Endothelial cell of umbilical vein (primary cell): Measurements from ENCODE around the gene UBQLNL. TPM values are rescaled to one million over a fixed set of nuclear protein-coding genes. Genes with fewer than 3 reads are reported as not detected.

ENCODE experiments used
- BruUV-seq: library from RNA; stranded (reverse); fragments of 400-500 nt; replicated peaks from 2 replicates; lab custom pipeline; 2021; lab: Mats Ljungman, UMichigan
- CTCF ChIA-PET: fragments of 300-600, 350-600 bp; sonication (Branson Sonifier 250); formaldehyde crosslinking; loops from one replicate; lab custom pipeline; 2021; ENCODE audit warnings: antibody characterized with exemption, inconsistent platforms; lab: Charles Lee
- POLR2A ChIA-PET: fragments of 300-600, 350-600 bp; sonication (Branson Sonifier 250); formaldehyde crosslinking; loops from one replicate; lab custom pipeline; 2021; ENCODE audit warnings: antibody characterized with exemption, inconsistent platforms; lab: Charles Lee
- DNase-seq: peaks from one replicate; pipeline ENCODE4 v3.0.0-alpha.2; 2011; ENCODE audit warnings: low read depth, low spot score
- FAIRE-seq: peaks from 2 replicates; lab custom pipeline; 2011; peaks lifted over from hg19 to GRCh38; lab: Jason Lieb, UNC
- H2AFZ ChIP-seq: 2 replicates; pipeline ENCODE4 v1.6.0; 2012; ENCODE audit warnings: low read depth, low read length, control low read depth, inconsistent platforms
- H3K27ac ChIP-seq: 2 replicates; pipeline ENCODE4 v1.5.1; 2011; ENCODE audit warnings: low read depth, mild to moderate bottlenecking, control low read depth, low read length, moderate library complexity; ENCODE audit not compliant: insufficient read depth
- H3K27me3 ChIP-seq, 2 experiments: 2 replicates each; pipeline versions ENCODE4 v1.6.0 to v1.6.1; 2011; ENCODE audit warnings: low read length in 2 of 2, mixed read lengths in 1 of 2; ENCODE audit not compliant: control insufficient read depth in 2 of 2, insufficient read depth in 2 of 2
- H3K36me3 ChIP-seq, 2 experiments: 2 replicates in 1 of 2; 3 replicates in 1 of 2; pipeline ENCODE4 v1.5.1; 2011; ENCODE audit warnings: low read length in 2 of 2, mild to moderate bottlenecking in 1 of 2, moderate library complexity in 1 of 2; ENCODE audit not compliant: control insufficient read depth in 2 of 2, insufficient read depth in 2 of 2; ENCODE audit errors: extremely low read depth in 1 of 2
- H3K4me1 ChIP-seq: 3 replicates; pipeline ENCODE4 v1.5.1; 2011; ENCODE audit warnings: mild to moderate bottlenecking, low read length; ENCODE audit not compliant: control insufficient read depth, insufficient read depth; ENCODE audit errors: extremely low read depth
- H3K4me2 ChIP-seq: 2 replicates; pipeline ENCODE4 v1.6.1; 2011; ENCODE audit warnings: low read length, control low read depth, mixed read lengths; ENCODE audit not compliant: insufficient read depth
- H3K4me3 ChIP-seq, 3 experiments: fragments of 200-600 bp in 1 of 3; sonication (generic), shearing (Covaris generic) in 1 of 3; replicated peaks in 1 of 3; 2 replicates each; pipeline ENCODE4 v1.5.1; 2011 to 2016; ENCODE audit warnings: control low read depth in 3 of 3, low read length in 3 of 3, mild to moderate bottlenecking in 2 of 3, inconsistent platforms in 1 of 3, low read depth in 1 of 3, moderate library complexity in 1 of 3; ENCODE audit not compliant: insufficient read depth in 1 of 3
- H3K79me2 ChIP-seq: 2 replicates; pipeline ENCODE4 v1.6.0; 2012; ENCODE audit warnings: low read length, inconsistent platforms; ENCODE audit not compliant: control insufficient read depth, insufficient read depth
- H3K9ac ChIP-seq: replicated peaks from 2 replicates; pipeline ENCODE3; 2011; ENCODE audit warnings: low read length, control low read depth; ENCODE audit not compliant: insufficient read depth; ENCODE audit errors: extremely low read depth
- H3K9me1 ChIP-seq: replicated peaks from 3 replicates; pipeline ENCODE4 v1.6.0; 2011; ENCODE audit warnings: mild to moderate bottlenecking, low read length; ENCODE audit not compliant: control insufficient read depth, insufficient read depth; ENCODE audit errors: extremely low read depth
- H3K9me3 ChIP-seq: replicated peaks from 2 replicates; pipeline ENCODE4 v1.5.1; 2012; ENCODE audit warnings: low read length, inconsistent platforms; ENCODE audit not compliant: control insufficient read depth, insufficient read depth
- H4K20me1 ChIP-seq: replicated peaks from 2 replicates; pipeline ENCODE3; 2011; ENCODE audit warnings: mild to moderate bottlenecking, low read length; ENCODE audit not compliant: control insufficient read depth, insufficient read depth; ENCODE audit errors: extremely low read depth
- CTCF ChIP-seq, 2 donors: IDR thresholded peaks; 1 replicate in 1 of 2; 2 replicates in 1 of 2; pipeline ENCODE4 v1.5.1; 2011; ENCODE audit warnings: low read length in 2 of 2, mild to moderate bottlenecking in 2 of 2, moderate library complexity in 2 of 2, control low read depth in 1 of 2, inconsistent platforms in 1 of 2, low read depth in 1 of 2; ENCODE audit not compliant: insufficient read depth in 1 of 2; ENCODE audit errors: extremely low read depth in 1 of 2
- FOS ChIP-seq: IDR thresholded peaks from 2 replicates; pipeline ENCODE4 v1.6.1; 2011; ENCODE audit warnings: mild to moderate bottlenecking, low read length, moderate library complexity, borderline replicate concordance; ENCODE audit not compliant: insufficient read depth
- GATA2 ChIP-seq: IDR thresholded peaks from 2 replicates; pipeline ENCODE4 v1.7.0; 2011; ENCODE audit warnings: low read depth, mild to moderate bottlenecking, moderate library complexity, mixed read lengths, low read length; ENCODE audit not compliant: insufficient read length, insufficient read depth
- JUN ChIP-seq: IDR thresholded peaks from 2 replicates; pipeline ENCODE4 v1.6.1; 2011; ENCODE audit warnings: borderline replicate concordance, low read depth; ENCODE audit not compliant: insufficient read length, insufficient read depth
- MAX ChIP-seq: IDR thresholded peaks from 2 replicates; pipeline ENCODE4 v1.6.1; 2011; ENCODE audit not compliant: insufficient read depth, insufficient read length
- MYC ChIP-seq: IDR thresholded peaks from one replicate; pipeline ENCODE4 v1.6.1; 2011; ENCODE audit warnings: mild to moderate bottlenecking, low read depth, low read length
- POLR2A ChIP-seq: IDR thresholded peaks from 2 replicates; pipeline ENCODE4 v1.6.1; 2012; ENCODE audit warnings: low read depth, mild to moderate bottlenecking, control low read depth, low read length
- POLR2AphosphoS5 ChIP-seq: IDR thresholded peaks from 2 replicates; pipeline ENCODE4 v1.6.1; 2012; ENCODE audit warnings: low read depth, mild to moderate bottlenecking, control low read depth, low read length, moderate library complexity; ENCODE audit not compliant: insufficient read depth
- dilution Hi-C: fragments of 300-500 bp; cut with MboI; formaldehyde crosslinking; loops from one replicate; pipeline ENCODE4 v1.15.0; 2019; ENCODE audit warnings: low sequenced_read_pairs; ENCODE audit not compliant: extremely low pct_ligation_motif_present
- intact Hi-C: fragments of 100-400 bp; cut with micrococcal nuclease; formaldehyde crosslinking; loops from one replicate; pipeline ENCODE4 v1.10.0; 2022
- polyA plus RNA-seq, 4 experiments: library from polyadenylated mRNA; depleted of rRNA in 3 of 4; stranded (reverse) in 3 of 4; unstranded in 1 of 4; fragments of >200 nt; gene quantifications; 2 replicates each; pipeline versions ENCODE4 v1.2.1 to v1.2.3, GENCODE V29; 2011 to 2012; ENCODE audit warnings: missing spikeins in 1 of 4
- total RNA-seq: library from RNA; stranded (reverse); gene quantifications from 2 replicates; pipeline ENCODE4 v1.2.3, GENCODE V29; 2021

Gene UBQLNL
- total and polyA plus RNA-seq, 2 donors (not counting 3 experiments of a cell fraction or from before 2014, with no cell fraction given): 0.33 to 0.48 TPM

- no peaks in the 10 kb centered on the region for H3K36me3 ChIP-seq
- H3K27me3 ChIP-seq: no peaks in the 10 kb centered on the region
- H2AFZ ChIP-seq: no peak overlapping the region
- intact Hi-C loops (no loop called here), dilution Hi-C loops (no loop called here)
- H3K9me1 ChIP-seq: no peaks in the 10 kb centered on the region
- no peaks in the 10 kb centered on the region for H4K20me1 ChIP-seq
- H3K4me3 ChIP-seq: no peak overlapping the region
- H3K79me2 ChIP-seq: no peaks in the 10 kb centered on the region
- no peak overlapping the region for H3K9ac ChIP-seq
- BruUV-seq: no TSS peak
- DNase-seq (no peak), FAIRE-seq (no peak)
- H3K4me2 ChIP-seq: no peak overlapping the region
- no peaks in the 10 kb centered on the region for H3K9me3 ChIP-seq
- H3K4me1 ChIP-seq: no peaks in the 10 kb centered on the region
- ChIA-PET POLR2A (no interaction called here), CTCF (interaction anchor here (1.9 kb wide), 1 partner anchor 345 kb away, joined by 4 read pairs; no protein-coding TSS in a partner anchor)
- TF ChIP-seq GATA2 (no peak), FOS (no peak), JUN (no peak), CTCF (IDR thresholded peaks at IDR 0.05; ENCODE audit: extremely low read depth in 1 of 2, insufficient read depth in 1 of 2, low read depth in 1 of 2, low read length in 2 of 2) (no peak), POLR2AphosphoS5 (no peak), MYC (no peak), MAX (no peak), POLR2A (no peak)
- H3K27ac ChIP-seq: no peak overlapping the region
Observed at GRCh38 chr11:5546457-5546856, 30.0 kb upstream of the UBQLNL start.
